ENCODE measurements around the gene CBX8.

DNA sequence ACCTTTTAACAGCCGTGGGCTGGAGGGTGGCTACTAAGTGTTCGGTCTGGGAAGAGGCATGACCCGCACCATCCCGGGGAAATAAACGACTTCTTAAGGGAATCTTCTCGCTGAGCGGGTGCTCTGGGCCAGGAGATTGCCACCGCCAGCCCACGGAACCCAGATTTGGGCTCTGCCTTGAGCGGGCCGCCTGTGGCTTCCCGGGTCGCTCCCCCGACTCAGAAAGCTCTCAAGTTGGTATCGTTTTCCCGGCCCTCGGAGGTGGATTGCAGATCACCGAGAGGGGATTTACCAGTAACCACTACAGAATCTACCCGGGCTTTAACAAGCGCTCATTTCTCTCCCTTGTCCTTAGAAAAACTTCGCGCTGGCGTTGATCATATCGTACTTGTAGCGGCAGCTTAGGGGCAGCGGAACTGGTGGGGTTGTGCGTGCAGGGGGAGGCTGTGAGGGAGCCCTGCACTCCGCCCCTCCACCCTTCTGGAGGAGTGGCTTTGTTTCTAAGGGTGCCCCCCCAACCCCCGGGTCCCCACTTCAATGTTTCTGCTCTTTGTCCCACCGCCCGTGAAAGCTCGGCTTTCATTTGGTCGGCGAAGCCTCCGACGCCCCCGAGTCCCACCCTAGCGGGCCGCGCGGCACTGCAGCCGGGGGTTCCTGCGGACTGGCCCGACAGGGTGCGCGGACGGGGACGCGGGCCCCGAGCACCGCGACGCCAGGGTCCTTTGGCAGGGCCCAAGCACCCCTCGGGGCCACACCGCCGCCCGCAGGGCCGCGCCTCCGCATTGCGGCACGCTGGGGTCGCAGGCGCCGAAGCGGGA, 46.0 kb upstream of the CBX8 start:
- TF ChIP-seq, protein P1, sequence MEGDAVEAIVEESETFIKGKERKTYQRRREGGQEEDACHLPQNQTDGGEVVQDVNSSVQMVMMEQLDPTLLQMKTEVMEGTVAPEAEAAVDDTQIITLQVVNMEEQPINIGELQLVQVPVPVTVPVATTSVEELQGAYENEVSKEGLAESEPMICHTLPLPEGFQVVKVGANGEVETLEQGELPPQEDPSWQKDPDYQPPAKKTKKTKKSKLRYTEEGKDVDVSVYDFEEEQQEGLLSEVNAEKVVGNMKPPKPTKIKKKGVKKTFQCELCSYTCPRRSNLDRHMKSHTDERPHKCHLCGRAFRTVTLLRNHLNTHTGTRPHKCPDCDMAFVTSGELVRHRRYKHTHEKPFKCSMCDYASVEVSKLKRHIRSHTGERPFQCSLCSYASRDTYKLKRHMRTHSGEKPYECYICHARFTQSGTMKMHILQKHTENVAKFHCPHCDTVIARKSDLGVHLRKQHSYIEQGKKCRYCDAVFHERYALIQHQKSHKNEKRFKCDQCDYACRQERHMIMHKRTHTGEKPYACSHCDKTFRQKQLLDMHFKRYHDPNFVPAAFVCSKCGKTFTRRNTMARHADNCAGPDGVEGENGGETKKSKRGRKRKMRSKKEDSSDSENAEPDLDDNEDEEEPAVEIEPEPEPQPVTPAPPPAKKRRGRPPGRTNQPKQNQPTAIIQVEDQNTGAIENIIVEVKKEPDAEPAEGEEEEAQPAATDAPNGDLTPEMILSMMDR (IDR thresholded peaks at IDR 0.05) = no peak
- no peak for TF ChIP-seq POLR2AphosphoS5 (IDR thresholded peaks at IDR 0.05)
- no peak for TF ChIP-seq POLR2A (IDR thresholded peaks at IDR 0.05; ENCODE audit: low read depth)
